ENCODE data around the gene MEIS2.

MEIS2 gene

GRCh38 chr15:36940219-36940618, 160.1 kb downstream of the MEIS2 start:
- ChIA-PET CTCF (no interaction called here), POLR2A (no interaction called here)
- TF ChIP-seq FOXM1 (IDR thresholded peaks at IDR 0.05; ENCODE audit: borderline replicate concordance), result no peak
- no peak for TF ChIP-seq SP1 (IDR thresholded peaks at IDR 0.05)
- TF ChIP-seq ZNF384 (IDR thresholded peaks at IDR 0.05), result no peak
- TF ChIP-seq PKNOX1 (IDR thresholded peaks at IDR 0.05), result no peak
- no peak for TF ChIP-seq HDGF (IDR thresholded peaks at IDR 0.05; ENCODE audit: borderline replicate concordance)
- no peak for DNase-seq (ENCODE audit: extremely low spot score)

- no peak for DNase-seq (ENCODE audit: extremely low spot score)
- POLR2A ChIA-PET, result no interaction called here
- CTCF ChIA-PET, result no interaction called here
- TF ChIP-seq NFRKB (IDR thresholded peaks at IDR 0.05) (no peak), ELF4 (IDR thresholded peaks at IDR 0.05) (no peak), FOXA1 (IDR thresholded peaks at IDR 0.05) (no peak), CTBP1 (IDR thresholded peaks at IDR 0.05; ENCODE audit: borderline replicate concordance) (no peak), PKNOX1 (IDR thresholded peaks at IDR 0.05) (no peak), BHLHE40 (IDR thresholded peaks at IDR 0.05; ENCODE audit: borderline replicate concordance) (no peak), FOXM1 (IDR thresholded peaks at IDR 0.05; ENCODE audit: borderline replicate concordance) (no peak), ARNT (IDR thresholded peaks at IDR 0.05) (no peak), FOXK2 (IDR thresholded peaks at IDR 0.05) (no peak), ZNF384 (IDR thresholded peaks at IDR 0.05) (no peak)
These were observed 161.6 kb downstream of the MEIS2 start for GRCh38 chr15:36938764-36939163.

GRCh38 chr15:36938131-36938530, 162.2 kb downstream of the MEIS2 start:
- ChIA-PET CTCF (no interaction called here), POLR2A (no interaction called here)
- DNase-seq (ENCODE audit: extremely low spot score), result no peak
- TF ChIP-seq ARNT (IDR thresholded peaks at IDR 0.05) (no peak), BHLHE40 (IDR thresholded peaks at IDR 0.05; ENCODE audit: borderline replicate concordance) (no peak), ELF4 (IDR thresholded peaks at IDR 0.05) (no peak), ZNF384 (IDR thresholded peaks at IDR 0.05) (no peak), FOXA1 (IDR thresholded peaks at IDR 0.05) (no peak), SUZ12 (IDR thresholded peaks at IDR 0.05) (no peak), TARDBP (IDR thresholded peaks at IDR 0.05) (no peak), L3MBTL2 (conservative IDR thresholded peaks at IDR 0.05) (no peak), SP1 (IDR thresholded peaks at IDR 0.05) (no peak)

GRCh38 chr15:36936613-36937012, 163.7 kb downstream of the MEIS2 start:
- CTCF ChIA-PET, result interaction anchor here (0.5 kb wide), 1 partner anchor 164 kb away, joined by 3 read pairs; no protein-coding TSS in a partner anchor
- no peak for DNase-seq (ENCODE audit: extremely low spot score)
- POLR2A ChIA-PET, result no interaction called here
- TF ChIP-seq FOXK2 (IDR thresholded peaks at IDR 0.05), result no peak
- TF ChIP-seq BHLHE40 (IDR thresholded peaks at IDR 0.05; ENCODE audit: borderline replicate concordance), result no peak
- no peak for TF ChIP-seq TARDBP (IDR thresholded peaks at IDR 0.05)
- TF ChIP-seq ZNF384 (IDR thresholded peaks at IDR 0.05), result no peak
- no peak for TF ChIP-seq LEF1 (IDR thresholded peaks at IDR 0.05; ENCODE audit: borderline replicate concordance)
- TF ChIP-seq ARNT (IDR thresholded peaks at IDR 0.05), result no peak
- TF ChIP-seq HDGF (IDR thresholded peaks at IDR 0.05; ENCODE audit: borderline replicate concordance), result no peak
- no peak for TF ChIP-seq FOXA1 (IDR thresholded peaks at IDR 0.05)
- TF ChIP-seq CTBP1 (IDR thresholded peaks at IDR 0.05; ENCODE audit: borderline replicate concordance), result no peak
- TF ChIP-seq SUZ12 (IDR thresholded peaks at IDR 0.05), result no peak
- no peak for TF ChIP-seq L3MBTL2 (conservative IDR thresholded peaks at IDR 0.05)
- no peak for TF ChIP-seq NFRKB (IDR thresholded peaks at IDR 0.05)
- TF ChIP-seq ELF4 (IDR thresholded peaks at IDR 0.05), result no peak
- no peak for TF ChIP-seq PKNOX1 (IDR thresholded peaks at IDR 0.05)
- TF ChIP-seq FOXM1 (IDR thresholded peaks at IDR 0.05; ENCODE audit: borderline replicate concordance), result no peak
- no peak for TF ChIP-seq SP1 (IDR thresholded peaks at IDR 0.05)

- ChIA-PET POLR2A (no interaction called here), CTCF (no interaction called here)
- DNase-seq (ENCODE audit: extremely low spot score), result no peak
- TF ChIP-seq HDGF (IDR thresholded peaks at IDR 0.05; ENCODE audit: borderline replicate concordance) (no peak), SUZ12 (IDR thresholded peaks at IDR 0.05) (no peak), TARDBP (IDR thresholded peaks at IDR 0.05) (no peak), BHLHE40 (IDR thresholded peaks at IDR 0.05; ENCODE audit: borderline replicate concordance) (no peak), LEF1 (IDR thresholded peaks at IDR 0.05; ENCODE audit: borderline replicate concordance) (no peak), PKNOX1 (IDR thresholded peaks at IDR 0.05) (no peak), NFRKB (IDR thresholded peaks at IDR 0.05) (no peak), L3MBTL2 (conservative IDR thresholded peaks at IDR 0.05) (no peak), SP1 (IDR thresholded peaks at IDR 0.05) (no peak), ELF4 (IDR thresholded peaks at IDR 0.05) (no peak), FOXK2 (IDR thresholded peaks at IDR 0.05) (no peak), ZNF384 (IDR thresholded peaks at IDR 0.05) (no peak), FOXM1 (IDR thresholded peaks at IDR 0.05; ENCODE audit: borderline replicate concordance) (no peak)
These were observed 166.9 kb downstream of the MEIS2 start for GRCh38 chr15:36933255-36933990.

GRCh38 chr15:36932070-36932469, 168.3 kb downstream of the MEIS2 start:
- DNase-seq (ENCODE audit: extremely low spot score), result no peak
- TF ChIP-seq FOXM1 (IDR thresholded peaks at IDR 0.05; ENCODE audit: borderline replicate concordance), result no peak
- no peak for TF ChIP-seq BHLHE40 (IDR thresholded peaks at IDR 0.05; ENCODE audit: borderline replicate concordance)
- no peak for TF ChIP-seq SP1 (IDR thresholded peaks at IDR 0.05)
- TF ChIP-seq HDGF (IDR thresholded peaks at IDR 0.05; ENCODE audit: borderline replicate concordance), result no peak
- TF ChIP-seq FOXA1 (IDR thresholded peaks at IDR 0.05), result no peak
- no peak for TF ChIP-seq PKNOX1 (IDR thresholded peaks at IDR 0.05)
- no peak for TF ChIP-seq ARNT (IDR thresholded peaks at IDR 0.05)
- TF ChIP-seq FOXK2 (IDR thresholded peaks at IDR 0.05), result no peak
- TF ChIP-seq SUZ12 (IDR thresholded peaks at IDR 0.05), result no peak
- no peak for TF ChIP-seq LEF1 (IDR thresholded peaks at IDR 0.05; ENCODE audit: borderline replicate concordance)
- TF ChIP-seq L3MBTL2 (conservative IDR thresholded peaks at IDR 0.05), result no peak
- no peak for TF ChIP-seq ELF4 (IDR thresholded peaks at IDR 0.05)
- TF ChIP-seq TARDBP (IDR thresholded peaks at IDR 0.05), result no peak
- no peak for TF ChIP-seq NFRKB (IDR thresholded peaks at IDR 0.05)
- no peak for TF ChIP-seq ZNF384 (IDR thresholded peaks at IDR 0.05)
- TF ChIP-seq CTBP1 (IDR thresholded peaks at IDR 0.05; ENCODE audit: borderline replicate concordance), result no peak
- POLR2A ChIA-PET, result no interaction called here
- CTCF ChIA-PET, result no interaction called here

Measured in HEK293T (cell line).